ENCODE measurements around the gene ZNF280B. TPM values are rescaled to one million over a fixed set of nuclear protein-coding genes. Genes with fewer than 3 reads are reported as not detected.

The ZNF280B gene
- polyA plus RNA-seq, 3 donors, result 0.04 TPM; not detected in 2

GRCh38 chr22:22520667-22521602 lies 12.4 kb upstream of the ZNF280B start:
- H3K4me3 Mint-ChIP-seq, result no peak overlapping the region
- no peak for DNase-seq
- no peak overlapping the region for H3K9ac ChIP-seq (ENCODE audit: insufficient read depth, low read length, poor library complexity, severe bottlenecking)
- H2AFZ ChIP-seq (ENCODE audit: insufficient read depth, low read depth, low read length, poor library complexity, severe bottlenecking), result no peak overlapping the region
- no peaks in the 10 kb centered on the region for H3K36me3 Mint-ChIP-seq
- no peaks in the 10 kb centered on the region for H3K36me3 ChIP-seq (replicated peaks in 1 of 2; ENCODE audit: control insufficient read depth in 1 of 2, insufficient read depth in 2 of 2, low read length in 2 of 2)
- peaks cover 7% of the 10 kb centered on the region for H3K4me1 Mint-ChIP-seq
- 91% methylated on average over 5 of the region's 12 CpGs for WGBS (ENCODE audit: insufficient coverage)
- H3K4me1 ChIP-seq (ENCODE audit: control insufficient read depth in 1 of 2, insufficient read depth in 2 of 2, low read length in 2 of 2), result peaks cover 8 to 11% of the 10 kb centered on the region in 2 donors
- H3K9me3 Mint-ChIP-seq, result peaks cover 0 to 4% (median 0%) of the 10 kb centered on the region in 7 donors
- H3K27me3 ChIP-seq (ENCODE audit: control insufficient read depth in 2 of 2, insufficient read depth in 2 of 2, low read length in 2 of 2), result no peaks in the 10 kb centered on the region
- no peaks in the 10 kb centered on the region for H3K79me2 ChIP-seq (ENCODE audit: insufficient read depth, low read length)
- peaks cover 2 to 8% (median 4%) of the 10 kb centered on the region in 3 donors for H3K27me3 Mint-ChIP-seq (ENCODE audit: low read depth in 3 of 3)
- intact Hi-C loops (cut with micrococcal nuclease), result no loop called here
- TF ChIP-seq, protein P1, sequence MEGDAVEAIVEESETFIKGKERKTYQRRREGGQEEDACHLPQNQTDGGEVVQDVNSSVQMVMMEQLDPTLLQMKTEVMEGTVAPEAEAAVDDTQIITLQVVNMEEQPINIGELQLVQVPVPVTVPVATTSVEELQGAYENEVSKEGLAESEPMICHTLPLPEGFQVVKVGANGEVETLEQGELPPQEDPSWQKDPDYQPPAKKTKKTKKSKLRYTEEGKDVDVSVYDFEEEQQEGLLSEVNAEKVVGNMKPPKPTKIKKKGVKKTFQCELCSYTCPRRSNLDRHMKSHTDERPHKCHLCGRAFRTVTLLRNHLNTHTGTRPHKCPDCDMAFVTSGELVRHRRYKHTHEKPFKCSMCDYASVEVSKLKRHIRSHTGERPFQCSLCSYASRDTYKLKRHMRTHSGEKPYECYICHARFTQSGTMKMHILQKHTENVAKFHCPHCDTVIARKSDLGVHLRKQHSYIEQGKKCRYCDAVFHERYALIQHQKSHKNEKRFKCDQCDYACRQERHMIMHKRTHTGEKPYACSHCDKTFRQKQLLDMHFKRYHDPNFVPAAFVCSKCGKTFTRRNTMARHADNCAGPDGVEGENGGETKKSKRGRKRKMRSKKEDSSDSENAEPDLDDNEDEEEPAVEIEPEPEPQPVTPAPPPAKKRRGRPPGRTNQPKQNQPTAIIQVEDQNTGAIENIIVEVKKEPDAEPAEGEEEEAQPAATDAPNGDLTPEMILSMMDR (IDR thresholded peaks at IDR 0.05), result no peak
- H3K4me2 ChIP-seq (replicated peaks; ENCODE audit: extremely low read depth, low read length, poor library complexity, severe bottlenecking), result no peak overlapping the region
- no peak overlapping the region for H3K27ac ChIP-seq (ENCODE audit: low read depth in 1 of 2, low read length in 2 of 2)
- H3K9me3 ChIP-seq (replicated peaks in 1 of 2; ENCODE audit: control insufficient read depth in 1 of 2, insufficient read depth in 1 of 2, low read length in 2 of 2), result no peaks in the 10 kb centered on the region
- no peaks in the 10 kb centered on the region for H4K20me1 ChIP-seq (ENCODE audit: insufficient read depth, low read length)
- H3K27ac Mint-ChIP-seq, result no peak overlapping the region
- H3K4me3 ChIP-seq (replicated peaks in 1 of 3; ENCODE audit: low read depth in 2 of 3, low read length in 3 of 3), result no peak overlapping the region

DNA sequence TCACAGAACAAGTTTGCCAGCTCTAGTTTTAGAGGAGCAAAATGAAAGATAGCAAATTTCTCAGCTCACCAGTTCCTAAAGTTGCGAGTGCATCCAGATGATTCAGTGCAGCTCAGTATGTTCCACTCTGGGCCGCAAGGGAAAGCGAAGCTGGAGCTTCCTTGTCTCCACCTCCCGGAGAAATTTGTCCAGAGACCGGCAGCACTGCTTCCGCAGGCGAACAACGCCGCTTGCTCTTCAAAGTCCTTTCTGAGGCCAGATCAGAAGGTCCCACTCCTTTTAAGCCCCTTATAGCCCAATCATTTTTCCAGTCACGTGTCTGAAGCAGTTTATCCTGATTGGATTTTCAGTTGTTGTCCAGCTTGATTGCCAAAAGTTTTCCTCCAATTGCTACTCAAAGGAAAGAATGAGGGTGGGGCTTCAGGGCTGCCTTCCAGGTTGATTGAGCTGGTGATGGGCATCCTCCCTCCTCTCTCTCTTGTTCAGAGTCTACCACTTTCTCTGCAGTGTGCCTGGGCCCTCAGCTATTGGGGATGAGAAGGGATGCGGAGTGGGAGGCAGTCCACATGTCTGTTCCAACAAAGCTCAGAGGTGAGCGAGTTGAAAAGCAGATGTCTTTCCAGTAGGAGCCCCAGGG lies 11.6 kb upstream of the ZNF280B start, which contains the start of gene ZNF280A:
Gene ZNF280A (minus strand): TSS at position 251 of the 637 bp plus-strand sequence. CDS start 4,640 bp downstream, outside the sequence.
- no peaks in the 10 kb centered on the region for H3K79me2 ChIP-seq (ENCODE audit: insufficient read depth, low read length)
- no peaks in the 10 kb centered on the region for H3K36me3 Mint-ChIP-seq
- H3K27ac Mint-ChIP-seq, result no peak within 1 kb of the TSS
- H3K27ac ChIP-seq (ENCODE audit: low read depth in 1 of 2, low read length in 2 of 2), result no peak within 1 kb of the TSS
- DNase-seq, result no peak
- intact Hi-C loops (cut with micrococcal nuclease), result no loop called here
- H3K4me2 ChIP-seq (replicated peaks; ENCODE audit: extremely low read depth, low read length, poor library complexity, severe bottlenecking), result no peak within 1 kb of the TSS
- no peaks in the 10 kb centered on the region for H3K9me3 ChIP-seq (replicated peaks in 1 of 2; ENCODE audit: control insufficient read depth in 1 of 2, insufficient read depth in 1 of 2, low read length in 2 of 2)
- no peak within 1 kb of the TSS for H3K4me3 ChIP-seq (replicated peaks in 1 of 3; ENCODE audit: low read depth in 2 of 3, low read length in 3 of 3)
- peaks cover 0 to 4% (median 0%) of the 10 kb centered on the region in 7 donors for H3K9me3 Mint-ChIP-seq
- WGBS (ENCODE audit: insufficient coverage), result 85% methylated on average over 10 of the region's 12 CpGs
- H3K36me3 ChIP-seq (replicated peaks in 1 of 2; ENCODE audit: control insufficient read depth in 1 of 2, insufficient read depth in 2 of 2, low read length in 2 of 2), result no peaks in the 10 kb centered on the region
- H3K4me1 ChIP-seq (ENCODE audit: control insufficient read depth in 1 of 2, insufficient read depth in 2 of 2, low read length in 2 of 2), result peaks cover under 1 to 3% of the 10 kb centered on the region in 2 donors
- TF ChIP-seq, protein P1 (IDR thresholded peaks at IDR 0.05), result no peak
- H3K4me1 Mint-ChIP-seq, result peaks cover under 1% of the 10 kb centered on the region
- no peak within 1 kb of the TSS for H3K9ac ChIP-seq (ENCODE audit: insufficient read depth, low read length, poor library complexity, severe bottlenecking)
- H2AFZ ChIP-seq (ENCODE audit: insufficient read depth, low read depth, low read length, poor library complexity, severe bottlenecking), result no peak within 1 kb of the TSS
- H4K20me1 ChIP-seq (ENCODE audit: insufficient read depth, low read length), result no peaks in the 10 kb centered on the region
- no peak within 1 kb of the TSS for H3K4me3 Mint-ChIP-seq
- H3K27me3 Mint-ChIP-seq (ENCODE audit: low read depth in 3 of 3), result peaks cover 2 to 8% (median 5%) of the 10 kb centered on the region in 3 donors
- no peaks in the 10 kb centered on the region for H3K27me3 ChIP-seq (ENCODE audit: control insufficient read depth in 2 of 2, insufficient read depth in 2 of 2, low read length in 2 of 2)

Data from CD14-positive monocyte (primary cell).